ENCODE data around the gene NOP56. TPM values are rescaled to one million over a fixed set of nuclear protein-coding genes. Genes with fewer than 3 reads are reported as not detected.
"Not testable (repeated sequence)": the region's sequence is repeated elsewhere in the genome, so short reads cannot be mapped to it uniquely, and the experiment has no call there.

The NOP56 gene
- total and polyA plus RNA-seq, 2 donors from 2014 or later, result 68.8 to 110 TPM

- intact Hi-C loops (cut with DNase I), result no loop called here
- H3K9me3 ChIP-seq (ENCODE audit: control insufficient read depth in 2 of 3, insufficient read depth in 1 of 3, low read length in 3 of 3), result no peaks in the 10 kb centered on the region
Observed at GRCh38 chr20:2671977-2672376, 19.5 kb downstream of the NOP56 start.

DNA sequence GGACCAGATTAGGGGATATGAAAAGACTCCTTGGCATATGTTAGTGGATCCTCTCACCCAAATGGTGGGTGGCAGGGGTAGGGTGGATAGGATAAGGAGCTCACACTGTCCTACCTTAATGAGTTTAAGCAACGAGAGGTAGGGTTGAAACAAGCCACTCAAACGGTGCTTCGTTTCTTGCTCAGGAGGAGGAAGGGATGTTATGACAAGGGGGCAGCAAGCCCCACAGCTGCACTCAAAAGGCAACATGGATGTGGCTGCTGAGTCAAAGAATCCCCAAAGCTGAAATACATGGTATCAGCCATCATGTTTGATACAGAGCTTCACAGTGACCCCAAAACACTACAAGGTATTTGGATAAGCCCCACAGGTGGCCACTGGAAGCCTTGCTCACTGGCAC is 20.0 kb downstream of the NOP56 start:
- Histone ChIP-seq H3K36me3 (ENCODE audit: control insufficient read depth in 2 of 3, insufficient read depth in 3 of 3, low read length in 3 of 3) (no peaks in the 10 kb centered on the region), H3K27ac (ENCODE audit: low read depth in 2 of 2, low read length in 2 of 2) (no peak overlapping the region), H3K9me3 (ENCODE audit: control insufficient read depth in 2 of 3, insufficient read depth in 1 of 3, low read length in 3 of 3) (no peaks in the 10 kb centered on the region), H3K4me3 (ENCODE audit: low read length in 3 of 3) (no peak overlapping the region), H3K9ac (ENCODE audit: low read length in 3 of 3) (no peak overlapping the region), H3K4me1 (ENCODE audit: control insufficient read depth in 2 of 3, insufficient read depth in 2 of 3, low read depth in 1 of 3, low read length in 3 of 3) (no peaks in the 10 kb centered on the region), H3K27me3 (ENCODE audit: control insufficient read depth, insufficient read depth, low read length) (no peaks in the 10 kb centered on the region)
- DNase-seq (no peak), FAIRE-seq (no peak)
- TF ChIP-seq CTCF (IDR thresholded peaks at IDR 0.05; ENCODE audit: borderline replicate concordance, extremely low read depth, insufficient read depth), result no peak
- intact Hi-C loops (cut with DNase I), result no loop called here

More at GRCh38 chr20:2671977-2672376, 19.5 kb downstream of the NOP56 start:
- no peak overlapping the region for H3K27ac ChIP-seq (ENCODE audit: low read depth in 2 of 2, low read length in 2 of 2)
- FAIRE-seq (no peak), DNase-seq (no peak)
- no peaks in the 10 kb centered on the region for H3K36me3 ChIP-seq (ENCODE audit: control insufficient read depth in 2 of 3, insufficient read depth in 3 of 3, low read length in 3 of 3)
- H3K27me3 ChIP-seq (ENCODE audit: control insufficient read depth, insufficient read depth, low read length), result no peaks in the 10 kb centered on the region
- no peak overlapping the region for H3K4me3 ChIP-seq (ENCODE audit: low read length in 3 of 3)
- H3K4me1 ChIP-seq (ENCODE audit: control insufficient read depth in 2 of 3, insufficient read depth in 2 of 3, low read depth in 1 of 3, low read length in 3 of 3), result no peaks in the 10 kb centered on the region
- H3K9ac ChIP-seq (ENCODE audit: low read length in 3 of 3), result no peak overlapping the region
- no peak for TF ChIP-seq CTCF (IDR thresholded peaks at IDR 0.05; ENCODE audit: borderline replicate concordance, extremely low read depth, insufficient read depth)

GRCh38 chr20:2673453-2673852 is 21.0 kb downstream of the NOP56 start:
- H3K36me3 ChIP-seq (ENCODE audit: control insufficient read depth in 2 of 3, insufficient read depth in 3 of 3, low read length in 3 of 3), result no peaks in the 10 kb centered on the region
- H3K27me3 ChIP-seq (ENCODE audit: control insufficient read depth, insufficient read depth, low read length), result no peaks in the 10 kb centered on the region
- no peaks in the 10 kb centered on the region for H3K4me1 ChIP-seq (ENCODE audit: control insufficient read depth in 2 of 3, insufficient read depth in 2 of 3, low read depth in 1 of 3, low read length in 3 of 3)
- no peak overlapping the region for H3K9ac ChIP-seq (ENCODE audit: low read length in 3 of 3)
- H3K4me3 ChIP-seq (ENCODE audit: low read length in 3 of 3), result no peak overlapping the region
- no peak for FAIRE-seq
- DNase-seq, result no peak
- H3K9me3 ChIP-seq (ENCODE audit: control insufficient read depth in 2 of 3, insufficient read depth in 1 of 3, low read length in 3 of 3), result no peaks in the 10 kb centered on the region
- no peak for TF ChIP-seq CTCF (IDR thresholded peaks at IDR 0.05; ENCODE audit: borderline replicate concordance, extremely low read depth, insufficient read depth)
- intact Hi-C loops (cut with DNase I), result no loop called here
- H3K27ac ChIP-seq (ENCODE audit: low read depth in 2 of 2, low read length in 2 of 2), result no peak overlapping the region

GRCh38 chr20:2680046-2680445 is 27.6 kb downstream of the NOP56 start:
- no peak for DNase-seq
- H3K36me3 ChIP-seq (ENCODE audit: control insufficient read depth in 2 of 3, insufficient read depth in 3 of 3, low read length in 3 of 3), result no peaks in the 10 kb centered on the region
- H3K4me3 ChIP-seq (ENCODE audit: low read length in 3 of 3), result no peak overlapping the region
- no peaks in the 10 kb centered on the region for H3K9me3 ChIP-seq (ENCODE audit: control insufficient read depth in 2 of 3, insufficient read depth in 1 of 3, low read length in 3 of 3)
- H3K27ac ChIP-seq (ENCODE audit: low read depth in 2 of 2, low read length in 2 of 2), result no peak overlapping the region
- H3K4me1 ChIP-seq (ENCODE audit: control insufficient read depth in 2 of 3, insufficient read depth in 2 of 3, low read depth in 1 of 3, low read length in 3 of 3), result no peaks in the 10 kb centered on the region
- intact Hi-C loops (cut with DNase I), result no loop called here
- FAIRE-seq, result no peak
- no peak for TF ChIP-seq CTCF (IDR thresholded peaks at IDR 0.05; ENCODE audit: borderline replicate concordance, extremely low read depth, insufficient read depth)
- H3K27me3 ChIP-seq (ENCODE audit: control insufficient read depth, insufficient read depth, low read length), result no peaks in the 10 kb centered on the region
- H3K9ac ChIP-seq (ENCODE audit: low read length in 3 of 3), result no peak overlapping the region

DNA sequence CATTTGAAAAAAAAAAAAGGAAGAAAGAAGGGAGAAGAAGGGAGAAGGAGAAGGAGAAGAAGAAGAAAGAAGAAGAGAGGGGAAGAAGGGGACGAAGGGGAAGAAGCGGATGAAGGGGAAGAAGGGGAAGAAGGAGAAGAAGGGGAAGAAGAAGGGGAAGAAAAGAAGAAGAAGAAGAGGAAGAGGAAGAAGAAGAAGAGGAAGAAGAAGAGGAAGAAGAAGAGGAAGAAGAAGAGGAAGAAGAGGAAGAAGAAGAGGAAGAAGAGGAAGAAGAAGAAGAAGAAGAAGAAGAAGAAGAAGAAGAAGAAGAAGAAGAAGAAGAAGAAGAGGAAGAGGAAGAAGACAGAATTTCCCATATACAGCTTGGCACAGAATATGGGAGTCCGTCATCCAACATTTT is 29.6 kb downstream of the NOP56 start:
- H3K36me3 ChIP-seq (ENCODE audit: control insufficient read depth in 2 of 3, insufficient read depth in 3 of 3, low read length in 3 of 3); H3K27ac ChIP-seq (ENCODE audit: low read depth in 2 of 2, low read length in 2 of 2); DNase-seq; FAIRE-seq; H3K27me3 ChIP-seq (ENCODE audit: control insufficient read depth, insufficient read depth, low read length); intact Hi-C loops (cut with DNase I); H3K9me3 ChIP-seq (ENCODE audit: control insufficient read depth in 2 of 3, insufficient read depth in 1 of 3, low read length in 3 of 3); H3K4me1 ChIP-seq (ENCODE audit: control insufficient read depth in 2 of 3, insufficient read depth in 2 of 3, low read depth in 1 of 3, low read length in 3 of 3); H3K4me3 ChIP-seq (ENCODE audit: low read length in 3 of 3); H3K9ac ChIP-seq (ENCODE audit: low read length in 3 of 3): not testable (repeated sequence)

DNA sequence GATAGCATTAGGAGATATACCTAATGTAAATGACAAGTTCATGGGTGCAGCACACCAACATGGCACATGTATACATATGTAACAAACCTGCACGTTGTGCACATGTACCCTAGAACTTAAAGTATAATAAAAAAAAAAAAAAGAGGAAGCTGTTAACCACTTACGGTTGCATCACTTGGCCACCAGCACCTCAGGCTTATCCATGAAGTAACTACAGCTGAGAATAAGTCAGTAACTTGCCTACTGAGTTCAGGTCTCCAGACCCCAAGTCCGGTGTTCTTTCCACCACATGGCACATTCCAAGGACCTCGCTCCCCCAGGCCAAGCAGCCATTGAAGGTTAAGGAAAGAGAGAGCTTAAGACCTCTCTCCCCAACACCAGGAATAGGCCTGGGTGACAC is 32.4 kb downstream of the NOP56 start:
- H3K27ac ChIP-seq (ENCODE audit: low read depth in 2 of 2, low read length in 2 of 2); DNase-seq; H3K4me1 ChIP-seq (ENCODE audit: control insufficient read depth in 2 of 3, insufficient read depth in 2 of 3, low read depth in 1 of 3, low read length in 3 of 3); H3K27me3 ChIP-seq (ENCODE audit: control insufficient read depth, insufficient read depth, low read length); H3K36me3 ChIP-seq (ENCODE audit: control insufficient read depth in 2 of 3, insufficient read depth in 3 of 3, low read length in 3 of 3); FAIRE-seq; H3K4me3 ChIP-seq (ENCODE audit: low read length in 3 of 3); H3K9me3 ChIP-seq (ENCODE audit: control insufficient read depth in 2 of 3, insufficient read depth in 1 of 3, low read length in 3 of 3); H3K9ac ChIP-seq (ENCODE audit: low read length in 3 of 3); intact Hi-C loops (cut with DNase I): not testable (repeated sequence)
